Kidney glomerular epithelial cell (primary cell): ENCODE results near the gene AK4.
A peak's percentile ranks its signal among the peaks of the same experiment; 100 is the strongest.
"Not testable (repeated sequence)": the region's sequence is repeated elsewhere in the genome, so short reads cannot be mapped to it uniquely, and the experiment has no call there.

ENCODE experiments used
- DNase-seq: peaks from one replicate; lab custom pipeline; 2025; lab: John Stamatoyannopoulos, UW

The AK4 gene

GRCh38 chr1:65214340-65215027, 66.5 kb downstream of the AK4 start:
- no peak for DNase-seq

- no peak for DNase-seq
Observed at GRCh38 chr1:65216989-65217388, 69.0 kb downstream of the AK4 start.

- DNase-seq, result no peak
Observed at GRCh38 chr1:65221638-65222339, 73.8 kb downstream of the AK4 start.

GRCh38 chr1:65222340-65222940, 74.4 kb downstream of the AK4 start:
- DNase-seq, result no peak

GRCh38 chr1:65224681-65225091, 76.7 kb downstream of the AK4 start:
- DNase-seq, result no peak

GRCh38 chr1:65225179-65225578, 77.2 kb downstream of the AK4 start:
- DNase-seq, result no peak

- no peak for DNase-seq
Observed at GRCh38 chr1:65229201-65229600, 81.2 kb downstream of the AK4 start.

- DNase-seq, result peak; percentile 4
Observed at GRCh38 chr1:65229754-65230339, 81.8 kb downstream of the AK4 start.

GRCh38 chr1:65230731-65231481, 82.9 kb downstream of the AK4 start:
- DNase-seq, result no peak

- no peak for DNase-seq
Observed at GRCh38 chr1:65231718-65232330, 83.8 kb downstream of the AK4 start.

GRCh38 chr1:65232461-65232990, 84.5 kb downstream of the AK4 start:
- DNase-seq, result no peak

- no peak for DNase-seq
Observed at GRCh38 chr1:65233782-65234181, 85.8 kb downstream of the AK4 start.

GRCh38 chr1:65235867-65236805, 88.1 kb downstream of the AK4 start:
- peak; percentile 49 for DNase-seq

GRCh38 chr1:65237088-65237487, 89.1 kb downstream of the AK4 start:
- DNase-seq, result not testable (repeated sequence)

GRCh38 chr1:65237503-65237902, 89.5 kb downstream of the AK4 start:
- no peak for DNase-seq

- no peak for DNase-seq
Observed at GRCh38 chr1:65238010-65238409, 90.0 kb downstream of the AK4 start.

- no peak for DNase-seq
Observed at GRCh38 chr1:65243491-65243890, 95.5 kb downstream of the AK4 start.

GRCh38 chr1:65245295-65245694, 97.3 kb downstream of the AK4 start:
- no peak for DNase-seq

- peak; percentile 78 for DNase-seq
Observed at GRCh38 chr1:65247419-65248359, 99.7 kb downstream of the AK4 start.
